HG02759 (cell line): ENCODE data around the gene NECTIN1.
"Not testable (repeated sequence)": the region's sequence is repeated elsewhere in the genome, so short reads cannot be mapped to it uniquely, and the experiment has no call there.

ENCODE experiments used
- ATAC-seq: cut with Tn5 transposase; IDR thresholded peaks from one replicate; pipeline ENCODE4 v1.9.1; 2021; ENCODE audit warnings: mild to moderate bottlenecking, moderate library complexity; ENCODE audit not compliant: unreplicated experiment

The NECTIN1 gene

DNA sequence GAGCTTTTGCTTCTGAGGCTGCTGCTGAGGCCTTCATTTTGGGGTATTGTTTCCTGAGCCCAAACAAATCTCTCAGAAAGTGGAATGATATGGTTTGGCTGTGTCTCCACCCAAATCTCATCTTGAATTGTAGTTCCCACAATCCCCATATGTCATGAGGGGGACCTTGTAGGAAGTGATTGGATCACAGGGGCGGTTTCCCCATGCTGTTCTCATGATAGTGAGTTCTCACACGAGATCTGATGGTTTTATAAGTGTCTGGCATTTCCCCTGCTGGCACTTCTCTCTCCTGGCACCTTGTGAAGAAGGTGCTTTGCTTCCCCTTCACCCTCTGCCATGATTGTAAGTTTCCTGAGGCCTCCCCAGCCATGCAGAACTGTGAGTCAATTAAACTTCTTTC, 133.1 kb downstream of the NECTIN1 start:
- ATAC-seq = not testable (repeated sequence)

DNA sequence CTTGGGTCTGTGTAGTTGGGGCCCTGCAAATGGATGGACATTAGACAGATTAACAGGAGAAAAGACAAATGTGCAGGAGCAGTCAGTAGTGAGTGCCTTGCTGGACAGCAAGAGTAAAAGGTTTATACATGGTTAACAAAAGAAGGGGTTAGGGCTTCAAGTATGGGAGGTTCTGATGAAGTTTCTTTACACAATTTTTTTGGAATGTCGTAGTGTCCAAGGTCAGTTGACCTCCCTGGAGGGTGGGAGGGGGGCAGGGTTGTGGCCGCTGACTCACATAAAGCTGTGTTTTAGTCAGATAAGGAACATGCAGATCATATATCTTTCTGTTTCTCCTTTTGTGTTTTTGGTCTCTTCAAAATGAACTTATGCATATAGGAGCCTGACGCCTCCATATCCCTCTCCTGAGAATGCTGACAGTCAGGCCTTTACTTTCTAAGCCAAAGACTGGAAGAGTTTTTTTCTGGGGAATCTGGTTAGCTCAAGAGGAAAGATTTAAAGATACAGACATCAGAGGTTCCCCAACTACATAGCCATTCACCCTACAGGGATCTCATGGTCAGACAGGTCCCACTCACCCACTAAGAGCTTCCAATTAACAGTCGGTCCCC, 134.3 kb downstream of the NECTIN1 start:
- no peak for ATAC-seq

DNA sequence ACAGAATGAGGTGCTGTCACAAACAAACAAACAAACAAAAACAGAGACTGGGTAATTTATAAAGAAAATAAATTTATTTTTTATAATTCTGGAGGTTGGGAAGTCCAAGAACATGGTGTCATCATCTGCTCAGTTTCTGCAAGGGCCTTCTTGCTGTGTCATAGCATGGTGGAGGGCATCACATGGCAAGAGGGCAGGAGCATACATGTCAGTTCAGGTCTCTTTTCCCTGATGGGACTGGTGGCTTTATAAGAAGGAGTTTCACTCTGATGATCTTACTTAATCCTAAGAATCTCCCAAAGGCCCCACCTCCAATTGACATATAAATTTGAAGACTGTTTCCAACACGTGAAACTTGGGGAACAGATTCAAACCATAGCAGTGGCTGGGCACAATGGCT, 135.7 kb downstream of the NECTIN1 start:
- ATAC-seq = no peak

DNA sequence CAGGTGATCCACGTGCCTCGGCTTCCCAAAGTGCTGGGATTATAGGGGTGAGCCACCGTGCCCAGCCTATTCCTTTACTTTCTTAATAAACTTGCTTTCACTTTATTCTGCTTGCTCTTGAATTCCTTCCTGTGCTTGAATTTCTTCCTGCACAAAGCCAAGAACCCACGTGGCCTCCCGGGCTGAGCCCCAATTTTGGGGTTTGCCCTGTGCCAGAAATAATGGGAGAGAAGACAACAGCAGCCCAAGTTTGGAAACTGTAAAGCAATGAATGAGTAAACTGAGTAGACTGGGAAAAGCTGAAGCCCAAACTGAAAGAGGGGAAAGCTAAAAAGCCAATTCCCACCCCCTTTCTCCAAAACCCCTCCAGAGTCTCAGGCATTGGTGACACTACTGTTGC, 136.4 kb downstream of the NECTIN1 start:
- no peak for ATAC-seq

DNA sequence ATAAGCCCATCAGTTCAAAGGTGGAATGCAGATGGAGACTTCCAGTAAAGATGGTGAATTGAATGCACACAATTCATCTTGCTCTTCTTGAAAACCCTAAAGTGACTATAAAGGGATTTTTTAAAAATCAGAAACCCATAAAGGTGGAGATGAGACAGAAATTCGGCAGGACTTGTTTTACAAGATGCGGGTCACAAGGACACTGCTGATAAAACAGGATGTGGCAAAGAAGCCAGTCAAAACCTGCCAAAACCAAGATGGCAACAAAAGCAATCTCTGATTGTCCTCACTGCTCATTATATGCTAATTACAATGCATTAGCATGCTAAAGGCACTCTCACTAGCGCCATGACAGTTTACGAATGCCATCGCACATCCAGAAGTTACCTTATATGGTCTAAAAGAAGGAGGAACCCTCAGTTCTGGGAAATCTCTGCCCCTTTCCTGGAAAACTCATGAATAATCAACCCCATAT, 137.1 kb downstream of the NECTIN1 start:
- no peak for ATAC-seq

DNA sequence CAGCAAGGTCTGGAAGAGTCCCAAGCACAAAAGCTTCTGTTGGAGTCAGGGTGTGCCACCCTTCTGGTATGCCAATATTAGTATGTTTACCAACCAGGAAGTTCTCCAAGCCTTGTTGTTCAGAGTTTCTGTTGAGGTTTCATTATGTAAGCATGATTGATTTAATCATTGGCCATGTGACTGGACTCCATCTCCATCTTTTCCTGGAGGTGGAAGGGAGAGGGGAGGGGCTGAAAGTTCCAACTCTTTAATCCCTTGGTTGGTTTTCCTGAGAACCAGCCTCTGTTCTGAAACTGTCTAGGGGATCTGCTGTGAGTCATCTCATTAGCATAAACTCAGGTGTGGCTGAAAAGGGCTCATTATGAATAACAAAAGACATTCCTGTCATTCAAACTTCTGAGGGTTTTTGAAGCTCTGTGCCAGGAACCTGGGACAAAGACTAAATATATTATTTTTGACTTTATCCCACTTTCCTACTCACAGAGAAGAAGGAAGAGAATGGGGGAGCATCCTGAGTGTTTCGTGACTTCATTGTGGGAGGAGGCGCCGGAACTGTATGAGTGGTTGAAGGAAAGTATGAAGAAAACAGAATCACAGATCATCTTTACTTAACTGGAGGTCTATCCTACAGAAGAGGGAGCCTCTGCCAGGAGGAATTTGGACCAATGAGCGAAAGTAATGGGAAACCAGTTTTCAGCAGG, 138.2 kb downstream of the NECTIN1 start:
- ATAC-seq = no peak

DNA sequence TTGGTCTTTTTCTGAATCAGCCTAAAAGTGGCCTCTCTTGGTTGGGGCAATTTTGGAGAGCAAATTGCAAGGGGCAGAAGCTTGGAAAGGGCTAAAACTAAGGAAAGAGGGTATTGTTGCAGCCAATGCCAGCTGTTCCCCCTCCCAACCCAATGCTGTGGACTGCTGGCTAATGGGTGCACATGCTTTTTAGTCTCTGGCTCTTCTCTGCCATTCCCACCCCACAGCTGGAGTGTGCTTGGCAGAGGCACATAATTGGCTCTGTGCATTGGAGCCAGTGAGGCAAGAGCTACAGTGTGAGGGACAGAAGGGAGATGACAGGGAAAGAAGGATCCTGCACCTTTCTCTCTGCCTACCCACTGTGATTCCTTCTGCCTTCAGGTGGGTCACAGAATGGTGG, 140.0 kb downstream of the NECTIN1 start:
- ATAC-seq = no peak
